Measurements from ENCODE around the gene SOX13. TPM values are rescaled to one million over a fixed set of nuclear protein-coding genes. Genes with fewer than 3 reads are reported as not detected.
A peak's percentile ranks its signal among the peaks of the same experiment; 100 is the strongest.
"Not testable (repeated sequence)": the region's sequence is repeated elsewhere in the genome, so short reads cannot be mapped to it uniquely, and the experiment has no call there.

The SOX13 gene
- 0.81 TPM for total RNA-seq

GRCh38 chr1:204072931-204073836, at the start of gene SOX13:
TSS of gene SOX13 (plus strand) at chr1:204073115. CDS start at chr1:204112916, 39,801 bp downstream.
- peak in 2 of 3 donors; percentile 33 to 48 for DNase-seq (ENCODE audit: low read depth in 2 of 3, low spot score in 2 of 3)

- DNase-seq (ENCODE audit: low read depth in 2 of 3, low spot score in 2 of 3) = no peak
Observed at GRCh38 chr1:204025917-204026707, 46.8 kb upstream of the SOX13 start.

- no peak for DNase-seq (ENCODE audit: low read depth in 2 of 3, low spot score in 2 of 3)
Observed at GRCh38 chr1:204027446-204027845, 45.5 kb upstream of the SOX13 start.

GRCh38 chr1:204029016-204029415, 43.9 kb upstream of the SOX13 start:
- no peak for DNase-seq (ENCODE audit: low read depth in 2 of 3, low spot score in 2 of 3)

- peak in 1 of 3 donors; percentile 4 for DNase-seq (ENCODE audit: low read depth in 2 of 3, low spot score in 2 of 3)
Observed at GRCh38 chr1:204031098-204031710, 41.7 kb upstream of the SOX13 start.

GRCh38 chr1:204032642-204033235, 40.2 kb upstream of the SOX13 start:
- no peak for DNase-seq (ENCODE audit: low read depth in 2 of 3, low spot score in 2 of 3)

- no peak for DNase-seq (ENCODE audit: low read depth in 2 of 3, low spot score in 2 of 3)
Observed at GRCh38 chr1:204033306-204033705, 39.6 kb upstream of the SOX13 start.

GRCh38 chr1:204036882-204037655, 35.8 kb upstream of the SOX13 start:
- no peak for DNase-seq (ENCODE audit: low read depth in 2 of 3, low spot score in 2 of 3)

- DNase-seq (ENCODE audit: low read depth in 2 of 3, low spot score in 2 of 3) = no peak
Observed at GRCh38 chr1:204041232-204041767, 31.6 kb upstream of the SOX13 start.

GRCh38 chr1:204041803-204042505, 31.0 kb upstream of the SOX13 start:
- DNase-seq (ENCODE audit: low read depth in 2 of 3, low spot score in 2 of 3) = no peak

- DNase-seq (ENCODE audit: low read depth in 2 of 3, low spot score in 2 of 3) = no peak
Observed at GRCh38 chr1:204042516-204042915, 30.4 kb upstream of the SOX13 start.

- no peak for DNase-seq (ENCODE audit: low read depth in 2 of 3, low spot score in 2 of 3)
Observed at GRCh38 chr1:204043680-204044079, 29.2 kb upstream of the SOX13 start.

- DNase-seq (ENCODE audit: low read depth in 2 of 3, low spot score in 2 of 3) = no peak
Observed at GRCh38 chr1:204044448-204044847, 28.5 kb upstream of the SOX13 start.

GRCh38 chr1:204045430-204045829, 27.5 kb upstream of the SOX13 start:
- no peak for DNase-seq (ENCODE audit: low read depth in 2 of 3, low spot score in 2 of 3)

GRCh38 chr1:204046346-204046745, 26.6 kb upstream of the SOX13 start:
- no peak for DNase-seq (ENCODE audit: low read depth in 2 of 3, low spot score in 2 of 3)

- DNase-seq (ENCODE audit: low read depth in 2 of 3, low spot score in 2 of 3) = not testable (repeated sequence)
Observed at GRCh38 chr1:204048796-204049195, 24.1 kb upstream of the SOX13 start.

GRCh38 chr1:204051258-204051657, 21.7 kb upstream of the SOX13 start:
- DNase-seq (ENCODE audit: low read depth in 2 of 3, low spot score in 2 of 3) = no peak

GRCh38 chr1:204051718-204052117, 21.2 kb upstream of the SOX13 start:
- no peak for DNase-seq (ENCODE audit: low read depth in 2 of 3, low spot score in 2 of 3)

- DNase-seq (ENCODE audit: low read depth in 2 of 3, low spot score in 2 of 3) = no peak
Observed at GRCh38 chr1:204053893-204054292, 19.0 kb upstream of the SOX13 start.
